ENCODE measurements around the gene MAN1B1. TPM values are rescaled to one million over a fixed set of nuclear protein-coding genes. Genes with fewer than 3 reads are reported as not detected.

MAN1B1 gene
- total and polyA plus RNA-seq, 8 donors: 22.0 to 86.0 (median 28.4) TPM

DNA sequence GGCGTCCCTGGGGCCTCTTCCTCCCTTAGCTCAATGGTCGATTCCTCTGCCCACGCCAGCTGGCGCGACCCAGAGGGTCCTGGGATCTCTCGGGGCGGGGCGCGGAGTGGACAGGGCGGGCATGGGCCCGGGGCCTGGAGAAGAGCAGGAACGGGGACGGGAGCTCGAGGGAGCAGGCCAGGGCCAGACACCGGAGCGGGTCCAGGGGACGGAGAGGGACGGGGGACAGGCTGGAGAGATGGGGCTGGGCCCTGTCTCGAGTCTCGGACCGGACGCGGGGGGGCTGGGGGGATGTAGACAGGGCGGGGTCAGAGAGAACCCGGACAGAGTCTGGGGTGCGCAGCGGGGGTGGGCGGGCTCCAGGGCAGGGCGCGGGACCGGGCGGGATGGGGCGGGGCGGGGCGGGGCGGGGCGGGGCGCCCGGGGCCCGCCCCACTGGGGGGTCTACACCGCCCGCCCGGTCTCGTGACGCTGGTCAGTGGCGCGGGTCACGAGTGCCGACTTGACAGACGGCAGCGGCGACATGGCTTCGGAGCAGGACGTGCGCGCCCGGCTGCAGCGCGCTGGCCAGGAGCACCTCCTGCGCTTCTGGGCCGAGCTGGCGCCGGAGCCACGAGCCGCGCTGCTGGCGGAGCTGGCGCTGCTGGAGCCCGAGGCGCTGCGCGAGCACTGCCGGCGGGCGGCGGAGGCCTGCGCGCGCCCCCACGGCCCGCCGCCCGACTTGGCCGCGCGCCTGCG is 9.6 kb upstream of the MAN1B1 start, which contains the start of gene UAP1L1:
Gene UAP1L1, plus strand, starts transcription at position 508 of the 738 bp plus-strand sequence. Its CDS starts 16 bp downstream, at position 524.
- Histone ChIP-seq H3K4me3 (peak within 1 kb of the TSS; percentile 47 to 67 (median 52)), H3K27me3 (no peaks in the 10 kb centered on the region), H3K4me1 (peaks cover 0 to 8% (median 0%) of the 10 kb centered on the region in 3 donors), H3K36me3 (no peaks in the 10 kb centered on the region), H3K9me3 (no peaks in the 10 kb centered on the region), H3K27ac (peak within 1 kb of the TSS in 1 of 4 donors; percentile 38)
- no peak for FAIRE-seq
- ATAC-seq: peak; percentile 52 to 77 (median 66)
- TF ChIP-seq, protein P1, sequence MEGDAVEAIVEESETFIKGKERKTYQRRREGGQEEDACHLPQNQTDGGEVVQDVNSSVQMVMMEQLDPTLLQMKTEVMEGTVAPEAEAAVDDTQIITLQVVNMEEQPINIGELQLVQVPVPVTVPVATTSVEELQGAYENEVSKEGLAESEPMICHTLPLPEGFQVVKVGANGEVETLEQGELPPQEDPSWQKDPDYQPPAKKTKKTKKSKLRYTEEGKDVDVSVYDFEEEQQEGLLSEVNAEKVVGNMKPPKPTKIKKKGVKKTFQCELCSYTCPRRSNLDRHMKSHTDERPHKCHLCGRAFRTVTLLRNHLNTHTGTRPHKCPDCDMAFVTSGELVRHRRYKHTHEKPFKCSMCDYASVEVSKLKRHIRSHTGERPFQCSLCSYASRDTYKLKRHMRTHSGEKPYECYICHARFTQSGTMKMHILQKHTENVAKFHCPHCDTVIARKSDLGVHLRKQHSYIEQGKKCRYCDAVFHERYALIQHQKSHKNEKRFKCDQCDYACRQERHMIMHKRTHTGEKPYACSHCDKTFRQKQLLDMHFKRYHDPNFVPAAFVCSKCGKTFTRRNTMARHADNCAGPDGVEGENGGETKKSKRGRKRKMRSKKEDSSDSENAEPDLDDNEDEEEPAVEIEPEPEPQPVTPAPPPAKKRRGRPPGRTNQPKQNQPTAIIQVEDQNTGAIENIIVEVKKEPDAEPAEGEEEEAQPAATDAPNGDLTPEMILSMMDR (IDR thresholded peaks at IDR 0.05): no peak
- intact Hi-C loops (cut with DNase I): no loop called here
- peak; percentile 62 to 90 (median 78) for DNase-seq
- WGBS, 2 donors: 2 to 5% methylated on average over 32 to 84 of the region's 87 CpGs

- H3K9me3 ChIP-seq: no peaks in the 10 kb centered on the region
- ATAC-seq (peak; percentile 12 to 32 (median 14)), DNase-seq (peak in 3 of 6 donors; percentile 31 to 81 (median 59)), FAIRE-seq (no peak)
- intact Hi-C loops (cut with DNase I): no loop called here
- TF ChIP-seq, protein P1 (IDR thresholded peaks at IDR 0.05): no peak
- 11 to 17% methylated on average over 59 to 76 of the region's 76 CpGs for WGBS, 2 donors
- no peaks in the 10 kb centered on the region for H3K36me3 ChIP-seq
- peak overlapping the region; percentile 47 to 67 (median 52) for H3K4me3 ChIP-seq
- no peaks in the 10 kb centered on the region for H3K27me3 ChIP-seq
- H3K27ac ChIP-seq: no peak overlapping the region
- H3K4me1 ChIP-seq: peaks cover 0 to 8% (median 0%) of the 10 kb centered on the region in 3 donors
These were observed 8.8 kb upstream of the MAN1B1 start for GRCh38 chr9:137077758-137078693.

DNA sequence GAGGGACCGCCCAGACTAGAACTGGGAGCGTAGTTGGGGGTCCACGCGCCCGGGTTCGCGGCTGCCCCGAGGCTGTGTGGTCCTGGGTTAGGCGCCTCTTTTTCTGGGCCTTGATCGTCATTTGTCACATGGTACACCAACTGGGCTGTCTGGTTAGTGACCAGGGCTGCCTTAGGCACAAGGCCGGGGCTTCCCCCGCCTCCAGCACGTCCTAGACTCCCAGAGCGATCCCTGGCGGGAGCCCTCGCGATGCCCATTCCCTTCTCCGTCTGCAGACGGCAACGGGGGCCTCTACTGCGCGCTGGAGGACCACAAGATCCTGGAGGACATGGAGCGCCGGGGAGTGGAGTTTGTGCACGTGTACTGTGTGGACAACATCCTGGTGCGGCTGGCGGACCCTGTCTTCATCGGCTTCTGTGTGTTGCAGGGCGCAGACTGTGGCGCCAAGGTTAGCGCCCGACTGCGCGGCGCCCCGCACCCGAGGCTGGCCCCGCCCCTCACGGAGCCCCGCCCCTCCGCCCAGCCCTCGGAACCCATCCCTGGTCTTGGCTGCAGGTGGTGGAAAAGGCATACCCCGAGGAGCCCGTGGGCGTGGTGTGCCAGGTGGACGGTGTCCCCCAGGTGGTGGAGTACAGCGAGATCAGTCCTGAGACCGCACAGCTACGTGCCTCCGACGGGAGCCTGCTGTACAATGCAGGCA is 7.9 kb upstream of the MAN1B1 start:
- peak in 1 of 6 donors; percentile 84 for DNase-seq
- TF ChIP-seq, protein P1 (IDR thresholded peaks at IDR 0.05): no peak
- 67 to 72% methylated on average over 51 of the region's 51 CpGs for WGBS, 2 donors
- H3K27me3 ChIP-seq: no peaks in the 10 kb centered on the region
- no peaks in the 10 kb centered on the region for H3K9me3 ChIP-seq
- peaks cover 0 to 8% (median 0%) of the 10 kb centered on the region in 3 donors for H3K4me1 ChIP-seq
- H3K36me3 ChIP-seq: no peaks in the 10 kb centered on the region
- no peak for FAIRE-seq
- H3K4me3 ChIP-seq: peak overlapping the region in 1 of 4 donors; percentile 67
- H3K27ac ChIP-seq: no peak overlapping the region
- ATAC-seq: no peak
- intact Hi-C loops (cut with DNase I): no loop called here

- 90% methylated on average over 13 of the region's 13 CpGs for WGBS, 2 donors
- Histone ChIP-seq H3K4me3 (no peak overlapping the region), H3K27ac (no peak overlapping the region), H3K4me1 (peaks cover 0 to 8% (median 0%) of the 10 kb centered on the region in 3 donors), H3K27me3 (no peaks in the 10 kb centered on the region), H3K9me3 (no peaks in the 10 kb centered on the region), H3K36me3 (no peaks in the 10 kb centered on the region)
- no peak for FAIRE-seq
- intact Hi-C loops (cut with DNase I): no loop called here
- peak in 1 of 6 donors; percentile 26 for DNase-seq
- TF ChIP-seq, protein P1 (IDR thresholded peaks at IDR 0.05): no peak
- ATAC-seq: no peak
These were observed 7.4 kb upstream of the MAN1B1 start for GRCh38 chr9:137079401-137079787.

Measured in pancreas (tissue), 10 donors.